ENCODE measurements around the gene ADAMTS12.

DNA sequence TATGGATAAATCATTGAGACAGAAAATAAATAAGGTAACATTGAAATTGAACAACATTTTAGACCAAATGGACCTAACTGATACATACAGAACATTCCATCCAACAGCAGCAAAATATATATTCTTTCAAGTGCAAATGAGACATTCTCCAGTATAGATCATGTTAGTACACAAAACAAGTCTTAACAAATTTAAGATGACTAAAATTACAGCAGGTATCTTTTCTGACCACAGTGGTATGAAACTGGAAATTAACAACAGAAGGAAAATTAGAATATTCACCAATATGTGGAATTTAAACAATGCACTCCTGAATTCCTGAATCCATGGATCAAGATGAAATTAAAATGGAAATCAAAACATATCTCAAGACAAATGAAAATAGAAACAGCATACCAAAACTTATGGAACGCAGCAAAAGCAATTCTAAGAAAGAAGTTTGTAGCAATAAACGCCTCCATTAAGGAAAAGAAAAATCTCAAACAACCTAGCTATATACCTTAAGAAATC is 115.6 kb downstream of the ADAMTS12 start:
- TF ChIP-seq, protein P1, sequence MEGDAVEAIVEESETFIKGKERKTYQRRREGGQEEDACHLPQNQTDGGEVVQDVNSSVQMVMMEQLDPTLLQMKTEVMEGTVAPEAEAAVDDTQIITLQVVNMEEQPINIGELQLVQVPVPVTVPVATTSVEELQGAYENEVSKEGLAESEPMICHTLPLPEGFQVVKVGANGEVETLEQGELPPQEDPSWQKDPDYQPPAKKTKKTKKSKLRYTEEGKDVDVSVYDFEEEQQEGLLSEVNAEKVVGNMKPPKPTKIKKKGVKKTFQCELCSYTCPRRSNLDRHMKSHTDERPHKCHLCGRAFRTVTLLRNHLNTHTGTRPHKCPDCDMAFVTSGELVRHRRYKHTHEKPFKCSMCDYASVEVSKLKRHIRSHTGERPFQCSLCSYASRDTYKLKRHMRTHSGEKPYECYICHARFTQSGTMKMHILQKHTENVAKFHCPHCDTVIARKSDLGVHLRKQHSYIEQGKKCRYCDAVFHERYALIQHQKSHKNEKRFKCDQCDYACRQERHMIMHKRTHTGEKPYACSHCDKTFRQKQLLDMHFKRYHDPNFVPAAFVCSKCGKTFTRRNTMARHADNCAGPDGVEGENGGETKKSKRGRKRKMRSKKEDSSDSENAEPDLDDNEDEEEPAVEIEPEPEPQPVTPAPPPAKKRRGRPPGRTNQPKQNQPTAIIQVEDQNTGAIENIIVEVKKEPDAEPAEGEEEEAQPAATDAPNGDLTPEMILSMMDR (IDR thresholded peaks at IDR 0.05): no peak
- TF ChIP-seq POLR2A (IDR thresholded peaks at IDR 0.05) (no peak), POLR2AphosphoS5 (IDR thresholded peaks at IDR 0.05) (no peak), EP300 (IDR thresholded peaks at IDR 0.05; ENCODE audit: low read depth) (no peak)

Measured in transverse colon (tissue), 4 donors.